GM12892 (cell line): ENCODE data around the gene HADHB.
"Not testable (repeated sequence)": the region's sequence is repeated elsewhere in the genome, so short reads cannot be mapped to it uniquely, and the experiment has no call there.

Experiments
- DNase-seq: peaks from one replicate; pipeline ENCODE4 v3.0.0; 2011; ENCODE audit not compliant: insufficient read length
- FAIRE-seq: peaks from 2 replicates; lab custom pipeline; 2011; peaks lifted over from hg19 to GRCh38; lab: Jason Lieb, UNC
- POLR2A ChIP-seq: IDR thresholded peaks from 2 replicates; pipeline ENCODE4 v1.6.1; 2011; ENCODE audit warnings: low read depth, low read length, control low read depth
- POLR2AphosphoS5 ChIP-seq: IDR thresholded peaks from 2 replicates; pipeline ENCODE4 v1.6.1; 2011; ENCODE audit warnings: low read depth, low read length, control low read depth
- TAF1 ChIP-seq: IDR thresholded peaks from 2 replicates; pipeline ENCODE4 v1.6.1; 2011; ENCODE audit warnings: low read depth, mild to moderate bottlenecking, control low read depth, low read length, borderline replicate concordance

HADHB gene

DNA sequence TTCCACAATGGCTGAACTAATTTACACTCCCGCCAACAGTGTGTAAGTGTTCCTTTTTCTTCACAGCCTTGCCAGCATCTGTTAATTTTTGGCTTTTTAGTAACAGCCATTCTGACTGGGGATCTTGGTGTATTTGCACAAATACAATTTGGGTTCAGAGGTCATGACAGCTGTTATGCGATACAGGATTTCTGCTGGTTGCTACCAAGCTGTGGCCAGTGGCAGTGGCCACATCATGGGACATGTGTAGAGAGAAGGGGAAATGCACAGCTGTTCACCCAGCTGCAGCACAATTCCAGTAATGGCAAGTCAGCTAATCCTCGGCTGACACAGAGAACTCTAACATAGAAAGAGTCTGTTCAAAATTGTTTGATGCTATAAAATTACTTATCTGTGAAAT, 80.2 kb downstream of the HADHB start:
- FAIRE-seq, result no peak
- no peak for TF ChIP-seq TAF1
- TF ChIP-seq POLR2A, result no peak
- no peak for TF ChIP-seq POLR2AphosphoS5
- no peak for DNase-seq

DNA sequence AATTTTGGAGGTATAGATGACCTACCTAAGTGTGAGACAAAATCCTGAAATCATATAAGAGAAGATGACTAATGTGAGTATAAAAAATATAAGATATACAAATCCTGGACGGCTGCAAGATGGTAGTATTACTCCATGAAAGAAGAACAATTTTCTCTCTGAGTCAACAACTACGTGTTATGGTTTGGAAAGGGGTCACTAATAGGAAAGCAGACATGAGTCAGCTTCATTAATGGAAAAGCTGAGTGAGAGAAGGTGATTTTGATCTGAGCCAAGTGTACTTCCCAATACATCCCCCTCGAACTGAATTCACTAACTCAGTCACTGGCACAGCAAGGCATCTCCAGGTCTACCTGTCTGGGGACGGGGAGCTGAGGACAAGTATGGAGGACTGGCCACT, 81.1 kb downstream of the HADHB start:
- FAIRE-seq (no peak), DNase-seq (no peak)
- TF ChIP-seq POLR2A (no peak), POLR2AphosphoS5 (no peak), TAF1 (no peak)

DNA sequence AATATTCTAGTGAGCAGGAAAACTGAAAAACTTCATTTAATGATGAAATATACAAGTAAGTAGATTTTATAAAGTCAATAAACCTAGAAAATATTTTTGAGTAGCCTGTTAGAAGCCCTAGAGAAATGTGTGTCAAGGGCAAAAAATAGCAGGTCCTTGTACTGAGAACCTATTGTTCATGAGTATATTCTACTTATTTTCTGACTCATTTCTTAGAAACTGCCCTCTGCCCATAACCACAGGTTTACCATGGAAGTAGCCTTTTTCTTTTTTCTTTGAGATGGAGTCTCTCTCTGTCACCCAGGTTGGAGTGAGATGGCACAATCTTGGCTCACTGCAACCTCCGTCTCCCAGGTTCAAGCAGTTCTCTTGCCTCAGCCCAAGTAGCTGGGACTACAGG, 81.8 kb downstream of the HADHB start:
- FAIRE-seq (no peak), DNase-seq (no peak)
- TF ChIP-seq POLR2AphosphoS5, result no peak
- no peak for TF ChIP-seq POLR2A
- TF ChIP-seq TAF1, result no peak

DNA sequence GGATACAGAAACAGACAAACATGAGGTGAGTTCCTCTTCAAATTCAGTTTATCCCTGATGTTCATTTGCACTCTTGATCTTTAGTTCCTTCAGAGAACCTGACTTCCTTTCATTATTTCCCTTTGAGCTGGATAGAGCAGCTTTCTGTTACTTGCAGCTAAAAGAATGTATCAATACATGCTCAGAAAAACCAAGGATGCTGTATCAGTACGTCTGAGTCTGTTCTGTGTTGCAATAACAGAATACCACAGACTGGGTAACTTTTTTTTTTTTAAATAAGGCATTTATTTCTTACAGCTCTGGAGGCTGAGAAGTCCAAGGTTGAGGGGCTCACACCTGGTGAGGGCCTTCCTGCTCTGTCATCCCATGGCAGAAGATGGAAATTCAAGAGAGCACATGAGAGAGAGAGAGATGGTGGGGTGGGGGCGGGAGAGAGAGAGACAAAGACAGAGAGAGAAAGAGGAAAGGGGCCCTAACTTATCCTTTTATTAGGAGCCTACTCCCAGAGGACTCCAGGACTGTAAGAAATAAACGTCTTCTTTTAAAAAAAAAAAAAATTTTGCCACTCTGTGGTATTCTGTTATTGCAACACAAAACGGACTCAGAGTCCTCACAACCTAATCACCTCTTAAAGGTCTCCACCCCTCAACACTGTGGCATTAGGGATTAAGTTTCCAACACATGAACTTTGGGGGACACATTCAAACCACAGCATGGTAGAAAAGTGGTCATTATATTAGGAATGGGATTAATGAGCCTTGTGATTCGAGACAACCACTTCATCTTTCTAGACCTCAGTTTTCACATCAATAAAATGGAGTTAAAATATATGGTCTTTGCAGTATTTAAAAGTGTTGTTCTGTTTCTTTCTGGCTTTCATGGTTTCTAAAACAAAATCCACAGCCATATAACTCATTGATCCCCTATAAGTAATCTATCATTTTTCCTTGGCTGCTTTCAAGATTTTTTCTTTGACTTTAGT, 82.8 kb downstream of the HADHB start:
- FAIRE-seq, result no peak
- no peak for DNase-seq
- TF ChIP-seq POLR2AphosphoS5, result no peak
- no peak for TF ChIP-seq POLR2A
- TF ChIP-seq TAF1, result no peak

DNA sequence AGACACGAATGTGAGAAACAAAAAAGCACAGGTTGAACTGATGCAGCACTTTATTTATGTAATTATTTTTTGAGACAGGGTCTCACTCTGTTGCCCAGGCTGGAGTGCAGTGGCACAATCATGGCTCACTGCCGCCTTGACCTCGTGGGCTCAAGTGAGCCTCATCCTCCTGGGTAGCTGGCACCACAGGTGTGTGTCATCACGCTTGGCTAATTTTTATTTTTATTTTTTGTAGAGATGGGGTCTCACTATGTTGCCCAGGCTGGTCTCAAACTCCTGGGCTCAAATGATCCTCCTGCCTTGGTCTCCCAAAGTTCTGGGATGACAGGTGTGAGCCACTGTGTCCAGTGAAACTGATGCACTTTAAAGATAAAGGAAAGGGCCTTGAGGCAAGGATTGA, 84.3 kb downstream of the HADHB start:
- not testable (repeated sequence) for FAIRE-seq, DNase-seq

DNA sequence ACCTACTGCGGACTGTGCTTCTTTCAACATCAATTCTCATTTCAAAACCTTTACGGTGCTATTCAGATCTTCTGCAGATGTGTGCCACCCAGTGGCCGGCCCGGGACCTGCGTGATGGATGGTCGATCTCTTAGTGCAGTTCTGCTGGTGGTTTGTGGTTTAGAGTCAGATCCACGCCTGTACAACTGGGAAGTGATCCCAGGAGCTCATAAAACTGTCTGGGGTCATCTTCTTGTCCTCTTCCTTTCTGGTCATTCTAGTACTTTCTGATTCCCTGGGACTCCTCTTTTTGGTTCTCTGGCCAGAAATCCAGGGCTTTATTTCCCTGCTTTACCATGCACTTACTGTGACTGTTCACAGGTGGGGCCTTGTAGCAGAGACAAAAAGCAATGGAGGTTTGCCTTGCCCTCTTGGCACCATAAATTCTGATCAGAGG, 85.4 kb downstream of the HADHB start:
- DNase-seq (no peak), FAIRE-seq (peak; percentile 95)
- TF ChIP-seq POLR2AphosphoS5 (no peak), POLR2A (no peak)

DNA sequence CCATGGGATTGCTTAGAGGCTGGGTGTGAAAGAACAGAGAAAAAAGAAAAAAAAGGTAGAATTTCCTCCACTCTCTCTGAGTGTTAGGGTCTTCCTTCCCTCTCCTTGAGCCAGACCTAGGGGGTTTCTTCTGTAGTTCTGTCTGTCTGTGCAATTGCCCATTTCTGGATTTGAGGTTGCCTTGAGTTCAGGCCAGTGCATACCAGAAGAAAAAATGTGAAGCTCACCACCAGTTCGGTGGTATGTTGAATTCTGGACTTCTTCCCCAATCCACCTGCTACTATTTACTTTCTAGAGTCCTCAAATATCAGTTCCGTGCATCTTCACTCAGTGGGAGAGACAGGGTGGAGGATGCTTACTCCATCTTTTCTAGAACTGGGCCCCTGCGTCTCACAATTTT, 85.9 kb downstream of the HADHB start:
- TF ChIP-seq TAF1, result no peak
- TF ChIP-seq POLR2AphosphoS5, result no peak
- TF ChIP-seq POLR2A, result no peak
- DNase-seq (no peak), FAIRE-seq (no peak)

DNA sequence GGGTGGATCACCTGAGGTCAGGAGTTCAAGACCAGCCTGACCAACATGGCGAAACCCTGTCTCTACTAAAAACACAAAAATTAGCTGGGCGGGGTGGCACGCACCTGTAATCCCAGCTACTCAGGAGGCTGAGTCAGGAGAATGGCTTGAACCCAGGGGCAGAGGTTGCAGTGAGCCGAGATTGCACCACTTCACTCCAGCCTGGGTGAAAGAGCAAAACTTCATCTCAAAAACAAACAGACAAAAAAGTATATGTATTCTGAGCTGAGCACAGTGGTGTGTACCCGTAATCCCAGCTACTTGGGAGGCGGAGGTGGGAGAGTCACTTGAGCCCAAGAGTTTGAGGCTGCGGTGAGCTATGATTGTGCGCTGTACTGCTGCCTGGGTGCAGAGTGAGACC, 86.6 kb downstream of the HADHB start:
- FAIRE-seq, DNase-seq: not testable (repeated sequence)

DNA sequence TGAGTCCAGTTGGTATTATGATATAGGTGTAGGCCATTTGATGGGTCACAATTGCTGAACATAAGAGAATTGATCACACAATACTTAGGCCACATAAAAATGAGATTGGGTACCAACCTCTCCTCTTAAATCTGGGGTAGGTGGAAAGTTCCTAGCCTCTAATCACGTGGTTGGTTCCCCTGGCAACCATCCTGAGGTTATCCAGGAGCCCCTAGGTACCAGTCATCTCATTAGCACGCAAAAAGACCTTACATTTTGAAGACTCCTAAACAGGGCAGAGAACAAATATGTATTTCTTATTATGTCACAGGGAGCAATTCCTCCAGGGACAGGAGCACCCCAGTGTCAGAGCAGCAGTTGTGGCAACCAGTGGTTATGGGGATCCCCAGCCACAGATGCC, 88.6 kb downstream of the HADHB start:
- no peak for FAIRE-seq
- TF ChIP-seq POLR2A (no peak), POLR2AphosphoS5 (no peak), TAF1 (no peak)
- DNase-seq, result no peak

DNA sequence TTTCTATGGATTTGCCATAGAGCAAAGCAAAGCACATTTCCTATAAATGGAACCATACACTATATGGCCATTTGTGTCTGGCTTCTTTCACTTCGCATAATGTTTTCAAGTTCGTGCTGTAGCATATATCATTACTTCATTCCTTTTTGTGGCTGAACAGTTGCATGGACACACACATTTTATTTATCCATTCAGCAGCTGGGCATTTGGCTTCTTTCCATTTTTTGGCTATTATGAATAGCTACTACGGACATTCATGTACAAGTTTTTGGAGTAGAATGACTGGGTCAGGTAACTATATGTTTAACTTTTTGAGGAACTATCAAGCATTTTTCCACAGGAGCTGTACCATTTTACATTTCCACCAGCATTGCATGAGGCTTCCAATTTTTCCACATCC, 90.5 kb downstream of the HADHB start:
- DNase-seq, result no peak
- FAIRE-seq, result no peak
- TF ChIP-seq TAF1 (no peak), POLR2AphosphoS5 (no peak), POLR2A (no peak)

DNA sequence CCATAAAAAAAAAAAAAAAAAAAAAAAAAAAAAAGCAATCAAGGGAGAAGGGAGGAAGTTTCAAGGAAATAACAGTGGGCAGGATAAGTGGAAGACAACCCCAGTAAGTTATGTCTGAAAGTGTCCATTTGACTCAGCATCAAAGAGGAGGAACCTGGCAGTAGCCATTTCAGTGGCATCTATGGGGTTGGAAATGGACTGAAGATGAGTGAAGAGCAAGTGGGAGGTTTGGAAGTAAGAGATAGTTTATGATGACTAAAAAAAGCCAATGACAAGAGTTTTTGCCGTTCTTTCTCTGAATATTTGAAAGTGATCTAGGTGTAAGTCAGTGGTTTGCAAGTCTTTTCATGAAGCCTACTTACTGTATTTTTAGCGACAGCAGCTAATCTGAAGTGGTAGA, 92.0 kb downstream of the HADHB start:
- FAIRE-seq (no peak), DNase-seq (no peak)
- no peak for TF ChIP-seq POLR2AphosphoS5
- no peak for TF ChIP-seq POLR2A
- no peak for TF ChIP-seq TAF1

DNA sequence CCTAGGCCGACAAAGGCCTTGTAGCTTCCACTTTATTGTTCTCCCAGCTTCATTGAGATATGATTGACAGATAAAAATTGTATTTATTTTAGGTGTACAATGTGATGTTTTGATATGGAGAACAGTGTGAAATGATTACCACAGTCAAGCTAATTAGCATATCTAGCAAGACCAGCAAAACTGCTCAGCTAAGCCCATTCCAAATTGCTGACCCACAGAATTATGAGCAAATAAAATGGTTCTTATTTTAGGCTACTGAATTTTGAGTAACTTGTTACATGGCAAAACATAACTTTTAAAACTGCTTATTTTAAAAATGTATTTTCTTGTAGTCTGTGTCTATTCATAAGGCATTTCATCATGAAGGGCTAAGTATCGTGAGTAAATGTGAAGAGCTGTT, 92.6 kb downstream of the HADHB start:
- no peak for FAIRE-seq
- no peak for TF ChIP-seq TAF1
- no peak for TF ChIP-seq POLR2AphosphoS5
- no peak for TF ChIP-seq POLR2A
- DNase-seq, result no peak
